ENCODE measurements around the gene ELOVL6. TPM values are rescaled to one million over a fixed set of nuclear protein-coding genes. Genes with fewer than 3 reads are reported as not detected.

Gene ELOVL6
- total RNA-seq, 2 experiments from 2014 or later = 1.6 to 2.9 TPM

GRCh38 chr4:110171971-110172370, 26.4 kb downstream of the ELOVL6 start:
- Mint-ChIP-seq H3K4me3 (no peak overlapping the region), H3K4me1 (ENCODE audit: low read depth) (peaks cover 3% of the 10 kb centered on the region), H3K36me3 (ENCODE audit: low read depth) (no peaks in the 10 kb centered on the region), H3K27me3 (no peaks in the 10 kb centered on the region), H3K9me3 (no peaks in the 10 kb centered on the region), H3K27ac (no peak overlapping the region)
- Histone ChIP-seq H3K4me3 (ENCODE audit: low read length) (no peak overlapping the region), H3K9me3 (ENCODE audit: control insufficient read depth in 1 of 2, insufficient read depth in 1 of 2, low read length in 2 of 2) (no peaks in the 10 kb centered on the region), H3K4me1 (ENCODE audit: insufficient read depth, low read length) (no peaks in the 10 kb centered on the region), H3K36me3 (ENCODE audit: insufficient read depth, low read length) (no peaks in the 10 kb centered on the region), H3K27ac (ENCODE audit: low read depth in 1 of 2, low read length in 2 of 2) (no peak overlapping the region), H3K27me3 (ENCODE audit: control insufficient read depth in 1 of 2, insufficient read depth in 2 of 2, low read length in 2 of 2) (no peaks in the 10 kb centered on the region)
- CTCF ChIA-PET = no interaction called here
- ATAC-seq (ENCODE audit: poor library complexity) = no peak
- intact Hi-C loops (cut with DNase I, micrococcal nuclease) = no loop called here
- POLR2A ChIA-PET = no interaction called here
- no peak for TF ChIP-seq CTCF (IDR thresholded peaks at IDR 0.05)
- DNase-seq = no peak

DNA sequence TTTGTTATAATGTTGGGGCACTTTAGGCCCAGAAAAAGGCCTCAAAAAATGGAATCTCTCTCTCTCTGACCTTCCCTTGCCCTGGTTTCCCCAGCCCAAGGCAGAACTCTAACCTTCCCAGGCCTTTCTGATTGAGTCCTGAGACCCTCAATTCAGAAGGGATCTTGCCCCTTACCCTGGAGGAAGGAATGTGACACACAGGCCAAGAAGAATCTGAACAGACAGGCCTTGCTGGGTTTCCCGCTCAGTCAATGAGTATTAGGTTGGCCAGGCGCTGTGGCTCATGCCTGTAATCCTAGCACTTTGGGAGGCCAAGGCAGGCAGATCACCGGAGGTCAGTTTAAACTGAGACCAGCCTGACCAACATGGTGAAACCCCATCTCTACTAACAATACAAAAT, 27.6 kb downstream of the ELOVL6 start:
- no peak overlapping the region for H3K4me3 Mint-ChIP-seq
- POLR2A ChIA-PET = no interaction called here
- no peaks in the 10 kb centered on the region for H3K9me3 Mint-ChIP-seq
- CTCF ChIA-PET = no interaction called here
- H3K4me1 Mint-ChIP-seq (ENCODE audit: low read depth) = peaks cover 14% of the 10 kb centered on the region
- Histone ChIP-seq H3K36me3 (ENCODE audit: insufficient read depth, low read length) (no peaks in the 10 kb centered on the region), H3K9me3 (ENCODE audit: control insufficient read depth in 1 of 2, insufficient read depth in 1 of 2, low read length in 2 of 2) (no peaks in the 10 kb centered on the region), H3K4me3 (ENCODE audit: low read length) (no peak overlapping the region), H3K27ac (ENCODE audit: low read depth in 1 of 2, low read length in 2 of 2) (no peak overlapping the region), H3K4me1 (ENCODE audit: insufficient read depth, low read length) (peaks cover 6% of the 10 kb centered on the region), H3K27me3 (ENCODE audit: control insufficient read depth in 1 of 2, insufficient read depth in 2 of 2, low read length in 2 of 2) (no peaks in the 10 kb centered on the region)
- H3K27ac Mint-ChIP-seq = no peak overlapping the region
- no peak for TF ChIP-seq CTCF (IDR thresholded peaks at IDR 0.05)
- intact Hi-C loops (cut with DNase I, micrococcal nuclease) = no loop called here
- no peaks in the 10 kb centered on the region for H3K36me3 Mint-ChIP-seq (ENCODE audit: low read depth)
- no peak for DNase-seq
- ATAC-seq (ENCODE audit: poor library complexity) = no peak
- H3K27me3 Mint-ChIP-seq = no peaks in the 10 kb centered on the region

DNA sequence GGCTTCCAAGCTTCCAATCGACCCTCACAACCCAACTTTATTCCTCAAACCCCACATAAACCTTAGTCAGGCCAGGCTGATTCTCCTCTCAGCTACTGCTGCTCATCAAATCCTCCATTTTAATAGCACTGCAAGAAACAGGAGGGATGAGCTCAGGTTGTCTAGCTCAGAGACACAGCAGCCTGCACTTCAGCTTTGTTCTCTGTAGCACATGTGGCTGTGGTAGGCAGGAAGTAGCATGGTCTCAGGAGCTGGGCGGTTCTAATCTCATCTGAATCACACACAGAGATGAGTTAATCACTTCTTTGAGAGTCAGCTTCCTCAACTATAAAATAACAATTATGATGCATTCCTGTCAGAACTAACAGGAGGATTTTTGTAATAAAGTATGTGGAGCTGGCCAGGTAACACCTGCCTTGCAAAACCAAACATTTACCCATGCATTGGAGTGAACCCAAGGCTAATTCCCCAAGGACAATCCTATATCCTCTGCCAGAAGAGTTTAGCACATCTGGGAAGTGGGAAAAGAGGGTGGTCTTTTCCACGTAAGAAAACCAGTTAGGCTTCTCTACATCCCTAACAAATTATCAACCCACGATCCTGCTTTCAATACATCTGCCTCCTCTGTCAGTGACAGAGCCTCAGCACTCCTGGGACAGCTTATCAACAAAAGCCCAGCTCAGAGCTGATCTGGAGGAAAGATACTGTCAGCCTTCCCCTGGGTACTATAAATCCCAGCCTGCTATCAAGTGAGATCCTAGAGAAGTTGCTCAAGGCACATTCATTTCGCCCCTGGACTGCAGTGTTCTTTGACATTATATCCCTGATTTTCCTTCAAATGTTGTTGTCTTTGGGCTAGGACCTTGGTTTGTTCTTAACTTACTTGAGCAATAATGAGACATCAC, 32.8 kb downstream of the ELOVL6 start:
- no peaks in the 10 kb centered on the region for H3K9me3 Mint-ChIP-seq
- H3K4me3 Mint-ChIP-seq = peak overlapping the region; percentile 46
- TF ChIP-seq CTCF (IDR thresholded peaks at IDR 0.05) = no peak
- no peaks in the 10 kb centered on the region for H3K9me3 ChIP-seq (ENCODE audit: control insufficient read depth in 1 of 2, insufficient read depth in 1 of 2, low read length in 2 of 2)
- ATAC-seq (ENCODE audit: poor library complexity) = peak; percentile 100
- ChIA-PET CTCF (interaction anchor here (1.3 kb wide), 1 partner anchor 31 kb away, joined by 4 read pairs; no protein-coding TSS in a partner anchor), POLR2A (interaction anchor here (1.0 to 2.3 kb wide), 10 partner anchors 13 to 606 kb away, joined by 3 to 32 read pairs (median 4); partner anchors contain the start of genes ELOVL6 and MCUB)
- H3K27me3 ChIP-seq (ENCODE audit: control insufficient read depth in 1 of 2, insufficient read depth in 2 of 2, low read length in 2 of 2) = no peaks in the 10 kb centered on the region
- H3K36me3 Mint-ChIP-seq (ENCODE audit: low read depth) = no peaks in the 10 kb centered on the region
- peak; percentile 25 to 85 (median 59) for DNase-seq
- H3K4me1 ChIP-seq (ENCODE audit: insufficient read depth, low read length) = peaks cover 25% of the 10 kb centered on the region
- H3K4me3 ChIP-seq (ENCODE audit: low read length) = no peak overlapping the region
- H3K36me3 ChIP-seq (ENCODE audit: insufficient read depth, low read length) = no peaks in the 10 kb centered on the region
- H3K27me3 Mint-ChIP-seq = no peaks in the 10 kb centered on the region
- peak overlapping the region; percentile 44 to 77 for H3K27ac ChIP-seq (ENCODE audit: low read depth in 1 of 2, low read length in 2 of 2)
- peaks cover 37% of the 10 kb centered on the region for H3K4me1 Mint-ChIP-seq (ENCODE audit: low read depth)
- peak overlapping the region; percentile 87 for H3K27ac Mint-ChIP-seq
- intact Hi-C loops (cut with DNase I, micrococcal nuclease) = loop anchor here (1.0 to 2.0 kb wide), 2 partner anchors 23 to 28 kb away; no protein-coding TSS in a partner anchor
